Nephron progenitor cell (in vitro differentiated cells): Measurements from ENCODE around the gene PANK3.
"Not testable (repeated sequence)": the region's sequence is repeated elsewhere in the genome, so short reads cannot be mapped to it uniquely, and the experiment has no call there.

Experiments
- DNase-seq: peaks from one replicate; pipeline ENCODE4 v3.0.0; 2021
- H3K27ac Mint-ChIP-seq: 2 replicates; pipeline ENCODE4 v1.8.0; 2021; ENCODE audit warnings: mild to moderate bottlenecking, moderate library complexity, mixed read lengths
- H3K27me3 Mint-ChIP-seq: 2 replicates; pipeline ENCODE4 v1.8.0; 2021; ENCODE audit warnings: mild to moderate bottlenecking, low read depth, mixed read lengths; ENCODE audit not compliant: poor library complexity
- H3K36me3 Mint-ChIP-seq: 2 replicates; pipeline ENCODE4 v1.8.0; 2021; ENCODE audit warnings: low read depth, mixed read lengths
- H3K4me1 Mint-ChIP-seq: 2 replicates; pipeline ENCODE4 v1.8.0; 2021; ENCODE audit warnings: mixed read lengths
- H3K4me3 Mint-ChIP-seq: 2 replicates; pipeline ENCODE4 v1.8.0; 2021; ENCODE audit warnings: mild to moderate bottlenecking, moderate library complexity, mixed read lengths
- H3K9me3 Mint-ChIP-seq: 2 replicates; pipeline ENCODE4 v1.8.0; 2021; ENCODE audit warnings: mild to moderate bottlenecking, moderate library complexity, mixed read lengths
- TF ChIP-seq, protein P1 (sequence below): fragments of 200-600 bp; sonication (generic); IDR thresholded peaks from 2 replicates; pipeline ENCODE4 v1.5.0; 2021; ENCODE audit warnings: antibody characterized with exemption

Gene PANK3

DNA sequence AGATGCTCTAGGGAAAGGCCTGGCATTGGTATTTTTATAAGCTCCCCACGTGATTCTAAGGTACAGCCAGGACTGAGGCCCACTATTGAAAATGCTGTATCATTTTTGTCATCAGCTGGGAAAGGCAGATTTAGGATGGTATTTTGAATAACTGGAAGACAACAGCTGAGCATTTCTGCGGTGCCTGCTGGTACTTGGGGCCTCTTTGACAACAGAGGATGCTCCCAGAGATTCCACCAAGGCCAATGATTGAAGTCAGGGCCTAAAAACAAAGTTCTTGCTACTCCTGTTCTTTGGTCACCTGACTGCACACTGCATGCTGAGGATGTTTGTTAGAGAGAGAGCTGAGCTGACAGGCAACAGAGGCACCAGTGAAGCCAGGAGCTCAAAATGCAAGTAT lies 42.0 kb downstream of the PANK3 start:
- peaks cover 4% of the 10 kb centered on the region for H3K27me3 Mint-ChIP-seq
- peaks cover 8% of the 10 kb centered on the region for H3K4me1 Mint-ChIP-seq
- TF ChIP-seq, protein P1, sequence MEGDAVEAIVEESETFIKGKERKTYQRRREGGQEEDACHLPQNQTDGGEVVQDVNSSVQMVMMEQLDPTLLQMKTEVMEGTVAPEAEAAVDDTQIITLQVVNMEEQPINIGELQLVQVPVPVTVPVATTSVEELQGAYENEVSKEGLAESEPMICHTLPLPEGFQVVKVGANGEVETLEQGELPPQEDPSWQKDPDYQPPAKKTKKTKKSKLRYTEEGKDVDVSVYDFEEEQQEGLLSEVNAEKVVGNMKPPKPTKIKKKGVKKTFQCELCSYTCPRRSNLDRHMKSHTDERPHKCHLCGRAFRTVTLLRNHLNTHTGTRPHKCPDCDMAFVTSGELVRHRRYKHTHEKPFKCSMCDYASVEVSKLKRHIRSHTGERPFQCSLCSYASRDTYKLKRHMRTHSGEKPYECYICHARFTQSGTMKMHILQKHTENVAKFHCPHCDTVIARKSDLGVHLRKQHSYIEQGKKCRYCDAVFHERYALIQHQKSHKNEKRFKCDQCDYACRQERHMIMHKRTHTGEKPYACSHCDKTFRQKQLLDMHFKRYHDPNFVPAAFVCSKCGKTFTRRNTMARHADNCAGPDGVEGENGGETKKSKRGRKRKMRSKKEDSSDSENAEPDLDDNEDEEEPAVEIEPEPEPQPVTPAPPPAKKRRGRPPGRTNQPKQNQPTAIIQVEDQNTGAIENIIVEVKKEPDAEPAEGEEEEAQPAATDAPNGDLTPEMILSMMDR, result no peak
- H3K27ac Mint-ChIP-seq, result no peak overlapping the region
- DNase-seq, result no peak
- H3K36me3 Mint-ChIP-seq, result no peaks in the 10 kb centered on the region
- peaks cover 2% of the 10 kb centered on the region for H3K9me3 Mint-ChIP-seq
- H3K4me3 Mint-ChIP-seq, result no peak overlapping the region

DNA sequence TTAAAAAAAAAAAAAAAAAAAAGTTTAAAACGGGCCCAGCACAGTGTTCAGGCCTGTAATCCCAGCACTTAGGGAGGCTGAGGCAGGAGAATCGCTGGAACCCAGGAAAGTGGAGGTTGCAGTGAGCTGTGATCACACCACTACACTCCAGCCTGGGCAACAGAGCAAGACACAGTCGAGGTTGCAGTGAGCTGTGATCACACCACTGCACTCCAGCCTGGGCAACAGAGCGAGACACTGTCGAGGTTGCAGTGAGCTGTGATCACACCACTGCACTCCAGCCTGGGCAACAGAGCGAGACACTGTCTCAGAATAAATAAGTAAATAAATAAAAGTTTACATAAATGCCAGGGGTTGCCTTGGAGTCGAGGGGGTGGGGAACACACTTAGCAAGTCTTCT lies 44.8 kb downstream of the PANK3 start:
- Mint-ChIP-seq H3K9me3 (peaks cover 12% of the 10 kb centered on the region), H3K4me1 (peaks cover 28% of the 10 kb centered on the region), H3K27me3 (peaks cover 28% of the 10 kb centered on the region)
- not testable (repeated sequence) for DNase-seq, H3K36me3 Mint-ChIP-seq, H3K27ac Mint-ChIP-seq, H3K4me3 Mint-ChIP-seq

DNA sequence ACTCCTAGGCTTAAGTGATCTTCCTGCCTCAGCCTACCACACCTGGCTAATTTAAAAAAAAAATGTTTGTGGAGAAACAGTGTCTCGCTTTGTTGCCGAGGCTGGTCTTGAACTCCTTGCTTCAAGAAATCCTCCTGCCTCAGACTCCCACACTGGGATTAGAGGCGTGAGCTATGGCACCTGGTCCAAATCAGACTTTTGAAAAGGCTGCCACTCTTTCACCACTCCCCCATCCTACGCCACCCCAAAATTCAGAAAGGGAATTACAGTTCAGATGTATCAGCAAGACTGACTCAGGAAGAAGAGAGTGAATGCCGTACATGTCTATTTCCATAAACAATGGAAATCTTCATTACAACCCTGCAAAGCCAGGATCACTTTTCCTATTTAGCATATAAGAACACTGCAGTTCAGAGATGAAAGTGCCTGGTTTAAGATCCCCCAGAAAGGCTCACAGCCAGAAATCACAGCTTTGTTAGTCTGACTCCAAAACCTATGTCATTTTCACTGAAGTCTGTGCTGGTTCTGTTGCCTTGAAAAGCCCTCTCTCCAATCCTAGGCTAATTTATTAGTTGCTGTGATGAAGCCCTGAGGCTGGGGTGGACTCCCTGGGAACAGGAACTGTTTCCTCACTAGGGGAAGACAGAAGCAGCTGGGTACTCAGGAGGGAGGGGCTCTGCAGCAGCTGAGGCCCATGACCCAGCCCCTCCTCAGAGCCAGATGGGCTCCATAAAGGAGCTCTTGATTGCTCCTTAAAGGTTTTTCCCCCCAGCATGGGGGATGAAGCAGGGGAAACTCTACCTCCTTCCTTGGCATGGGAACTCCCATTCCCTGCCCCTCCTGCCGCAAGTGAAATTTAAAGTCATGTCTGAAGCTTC lies 46.9 kb downstream of the PANK3 start:
- DNase-seq, result peak; percentile 13
- H3K36me3 Mint-ChIP-seq, result no peaks in the 10 kb centered on the region
- no peak overlapping the region for H3K4me3 Mint-ChIP-seq
- TF ChIP-seq, protein P1, result no peak
- H3K27ac Mint-ChIP-seq, result no peak overlapping the region
- peaks cover 45% of the 10 kb centered on the region for H3K27me3 Mint-ChIP-seq
- peaks cover 12% of the 10 kb centered on the region for H3K9me3 Mint-ChIP-seq
- peaks cover 28% of the 10 kb centered on the region for H3K4me1 Mint-ChIP-seq

DNA sequence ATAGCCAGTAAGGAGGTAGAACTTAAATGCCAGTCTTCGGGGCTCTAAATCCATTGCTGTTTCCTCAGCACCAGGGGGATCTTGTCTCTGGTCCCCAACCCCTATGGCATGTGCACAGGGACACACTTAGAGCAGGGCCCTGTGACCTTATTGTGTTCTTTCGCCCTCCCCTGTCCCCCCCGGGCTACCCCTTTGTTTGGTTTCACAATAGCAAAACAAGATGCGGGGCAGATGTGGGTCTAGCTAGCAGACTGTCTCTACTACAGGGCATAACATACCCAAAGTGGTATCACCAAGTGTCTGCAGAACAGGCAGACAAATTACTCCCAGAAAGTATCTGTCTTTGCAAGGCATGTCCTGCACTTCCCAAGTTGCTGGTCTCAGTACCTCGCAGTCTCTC lies 48.0 kb downstream of the PANK3 start:
- Mint-ChIP-seq H3K27ac (no peak overlapping the region), H3K36me3 (no peaks in the 10 kb centered on the region), H3K9me3 (peaks cover 12% of the 10 kb centered on the region), H3K27me3 (peaks cover 51% of the 10 kb centered on the region), H3K4me3 (no peak overlapping the region), H3K4me1 (peaks cover 28% of the 10 kb centered on the region)
- no peak for DNase-seq
- TF ChIP-seq, protein P1, result no peak

DNA sequence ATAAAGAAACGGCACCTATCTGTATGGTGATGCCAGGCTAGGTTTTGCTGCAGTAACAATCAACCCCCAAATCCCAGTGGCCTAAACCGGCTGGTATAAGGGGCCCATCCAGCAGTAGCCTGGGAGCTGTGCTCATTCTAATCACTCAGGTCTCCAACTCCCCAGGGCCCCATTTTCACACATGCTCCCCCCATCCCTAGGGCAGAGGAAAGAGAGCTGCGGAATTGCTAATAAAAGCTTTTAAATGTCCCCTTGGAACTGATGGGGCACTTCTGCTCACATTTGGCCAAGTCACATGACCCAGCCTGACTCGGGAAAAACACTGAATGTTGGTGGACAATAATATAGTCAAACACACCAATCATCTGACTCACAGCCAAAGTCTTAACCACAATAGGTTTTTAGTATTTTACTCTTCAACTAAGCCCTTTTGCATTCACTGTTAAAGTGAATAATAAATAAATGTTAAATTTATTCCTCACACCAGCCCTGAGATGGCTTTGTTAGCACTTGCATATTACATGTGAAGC lies 48.5 kb downstream of the PANK3 start:
- H3K27me3 Mint-ChIP-seq, result peaks cover 50% of the 10 kb centered on the region
- no peak for DNase-seq
- no peak overlapping the region for H3K27ac Mint-ChIP-seq

More for the DNA sequence above, 48.5 kb downstream of the PANK3 start:
- Mint-ChIP-seq H3K9me3 (peaks cover 12% of the 10 kb centered on the region), H3K4me3 (peak overlapping the region; percentile 76), H3K36me3 (no peaks in the 10 kb centered on the region), H3K4me1 (peaks cover 28% of the 10 kb centered on the region)
- TF ChIP-seq, protein P1, result no peak
